H9 (cell line): ENCODE results near the gene ZNF544. TPM values are rescaled to one million over a fixed set of nuclear protein-coding genes. Genes with fewer than 3 reads are reported as not detected.
A peak's percentile ranks its signal among the peaks of the same experiment; 100 is the strongest.

Source experiments
- DNase-seq: peaks from one replicate; pipeline ENCODE4 v3.0.0-alpha.2; 2017
- H2AFZ ChIP-seq: one replicate; pipeline ENCODE4 v1.6.1; 2013; ENCODE audit warnings: mild to moderate bottlenecking, low read length, control low read depth, moderate library complexity
- H2AK5ac ChIP-seq: 2 replicates; pipeline ENCODE4 v1.6.1; 2013; ENCODE audit warnings: low read length, control low read depth, mixed read lengths; ENCODE audit not compliant: insufficient read length
- H2BK120ac ChIP-seq: one replicate; pipeline ENCODE4 v1.6.1; 2013; ENCODE audit warnings: low read depth, mild to moderate bottlenecking, low read length, control low read depth, inconsistent platforms; ENCODE audit not compliant: poor library complexity, severe bottlenecking
- H2BK12ac ChIP-seq: 2 replicates; pipeline ENCODE4 v1.6.1; 2013; ENCODE audit warnings: low read length, control low read depth, mixed read lengths, low read depth; ENCODE audit not compliant: insufficient read length
- H2BK15ac ChIP-seq: 2 replicates; pipeline ENCODE4 v1.6.1; 2013; ENCODE audit warnings: low read depth, low read length, control low read depth
- H2BK20ac ChIP-seq: one replicate; pipeline ENCODE4 v1.6.1; 2013; ENCODE audit warnings: low read depth, mild to moderate bottlenecking, low read length, control low read depth, inconsistent platforms; ENCODE audit not compliant: poor library complexity, severe bottlenecking
- H2BK5ac ChIP-seq: 2 replicates; pipeline ENCODE4 v1.6.1; 2013; ENCODE audit warnings: low read length, control low read depth, mixed read lengths; ENCODE audit not compliant: insufficient read length
- H3K14ac ChIP-seq: 2 replicates; pipeline ENCODE4 v1.6.1; 2013; ENCODE audit warnings: low read length, control low read depth; ENCODE audit not compliant: insufficient read depth
- H3K18ac ChIP-seq: 2 replicates; pipeline ENCODE4 v1.6.1; 2013; ENCODE audit warnings: low read depth, mild to moderate bottlenecking, mixed read lengths, low read length, control low read depth; ENCODE audit not compliant: insufficient read length
- H3K23ac ChIP-seq: 2 replicates; pipeline ENCODE4 v1.6.1; 2013; ENCODE audit warnings: low read length, control low read depth, mixed read lengths, low read depth; ENCODE audit not compliant: insufficient read length
- H3K23me2 ChIP-seq: 2 replicates; pipeline ENCODE4 v1.6.1; 2013; ENCODE audit warnings: low read depth, mild to moderate bottlenecking, mixed read lengths, low read length, control low read depth; ENCODE audit not compliant: insufficient read length, poor library complexity, severe bottlenecking
- H3K27ac ChIP-seq: 2 replicates; pipeline ENCODE4 v1.5.1; 2013; ENCODE audit warnings: low read length, control low read depth, mixed read lengths, low read depth; ENCODE audit not compliant: insufficient read length
- H3K27me3 ChIP-seq: 2 replicates; pipeline ENCODE4 v1.6.1; 2013; ENCODE audit warnings: low read length, control low read depth, inconsistent platforms; ENCODE audit not compliant: insufficient read depth
- H3K4ac ChIP-seq: 2 replicates; pipeline ENCODE4 v1.6.1; 2013; ENCODE audit warnings: low read depth, mild to moderate bottlenecking, control low read depth, inconsistent platforms, low read length, moderate library complexity
- H3K4me1 ChIP-seq: 2 replicates; pipeline ENCODE4 v1.6.1; 2013; ENCODE audit warnings: low read length, control low read depth, inconsistent platforms; ENCODE audit not compliant: insufficient read depth
- H3K4me2 ChIP-seq: 2 replicates; pipeline ENCODE4 v1.6.1; 2013; ENCODE audit warnings: low read length, control low read depth, mixed read lengths; ENCODE audit not compliant: insufficient read length, insufficient read depth
- H3K56ac ChIP-seq: 2 replicates; pipeline ENCODE4 v1.6.1; 2013; ENCODE audit warnings: low read depth, mild to moderate bottlenecking, mixed read lengths, low read length, control low read depth; ENCODE audit not compliant: insufficient read length
- H3K79me1 ChIP-seq: 2 replicates; pipeline ENCODE4 v1.6.1; 2013; ENCODE audit warnings: low read depth, mild to moderate bottlenecking, moderate library complexity, low read length, control low read depth, inconsistent platforms; ENCODE audit not compliant: insufficient read depth, poor library complexity, severe bottlenecking
- H3K79me2 ChIP-seq: 2 replicates; pipeline ENCODE4 v1.6.1; 2013; ENCODE audit warnings: low read length, control low read depth, inconsistent platforms; ENCODE audit not compliant: insufficient read depth
- H3K9ac ChIP-seq: 2 replicates; pipeline ENCODE4 v1.6.1; 2013; ENCODE audit warnings: low read length, control low read depth, mixed read lengths; ENCODE audit not compliant: insufficient read length; ENCODE audit errors: extremely low read depth
- H3K9me3 ChIP-seq: one replicate; pipeline ENCODE4 v1.6.1; 2013; ENCODE audit warnings: low read depth, low read length, inconsistent platforms; ENCODE audit not compliant: control insufficient read depth
- H3T11ph ChIP-seq: one replicate; pipeline ENCODE4 v1.6.1; 2013; ENCODE audit warnings: mild to moderate bottlenecking, low read length, control low read depth, inconsistent platforms
- H4K20me1 ChIP-seq: one replicate; pipeline ENCODE4 v1.6.1; 2013; ENCODE audit not compliant: control insufficient read depth, insufficient read length, insufficient read depth
- H4K5ac ChIP-seq: 2 replicates; pipeline ENCODE4 v1.6.1; 2013; ENCODE audit warnings: low read depth, mild to moderate bottlenecking, mixed read lengths, low read length, control low read depth; ENCODE audit not compliant: insufficient read length
- H4K8ac ChIP-seq: replicated peaks from 2 replicates; pipeline ENCODE4 v1.6.1; 2013; ENCODE audit warnings: low read length, control low read depth, mixed read lengths, low read depth; ENCODE audit not compliant: insufficient read length
- H4K91ac ChIP-seq: 2 replicates; pipeline ENCODE4 v1.6.1; 2013; ENCODE audit warnings: low read depth, mild to moderate bottlenecking, moderate library complexity, mixed read lengths, low read length, control low read depth; ENCODE audit not compliant: insufficient read length
- H3K27ac Mint-ChIP-seq, 3 experiments: 2 replicates in 2 of 3; 3 replicates in 1 of 3; pipeline ENCODE4 v1.8.0; 2020 to 2021; ENCODE audit warnings: mixed read lengths in 3 of 3, mild to moderate bottlenecking in 1 of 3, moderate library complexity in 1 of 3
- H3K27me3 Mint-ChIP-seq: 2 replicates; pipeline ENCODE4 v1.8.0; 2021; ENCODE audit warnings: low read depth, mild to moderate bottlenecking, moderate library complexity, mixed read lengths
- H3K36me3 Mint-ChIP-seq, 3 experiments: 2 replicates in 2 of 3; 3 replicates in 1 of 3; pipeline ENCODE4 v1.8.0; 2020 to 2021; ENCODE audit warnings: low read depth in 3 of 3, mixed read lengths in 3 of 3; ENCODE audit not compliant: insufficient read depth in 1 of 3
- H3K4me1 Mint-ChIP-seq, 2 experiments: 2 replicates each; pipeline ENCODE4 v1.8.0; 2020; ENCODE audit warnings: mixed read lengths in 2 of 2
- H3K4me3 Mint-ChIP-seq, 2 experiments: 2 replicates in 1 of 2; 3 replicates in 1 of 2; pipeline ENCODE4 v1.8.0; 2020 to 2021; ENCODE audit warnings: mild to moderate bottlenecking in 2 of 2, mixed read lengths in 2 of 2, moderate library complexity in 1 of 2
- H3K9me3 Mint-ChIP-seq, 2 experiments: 2 replicates in 1 of 2; 3 replicates in 1 of 2; pipeline ENCODE4 v1.8.0; 2020; ENCODE audit warnings: mild to moderate bottlenecking in 2 of 2, mixed read lengths in 2 of 2, moderate library complexity in 1 of 2
- WGBS: extraction: QIAGEN DNeasy Blood & Tissue Kit; methylation state at CpG from one replicate; pipeline ENCODE4 v1.1.7; 2013; ENCODE audit warnings: missing lambda C conversion rate, low lambda C conversion rate, mixed read lengths; ENCODE audit not compliant: insufficient read length; ENCODE audit errors: extremely low coverage; 5-methylcytosine and 5-hydroxymethylcytosine counted together
- total RNA-seq: library from RNA; stranded (reverse); gene quantifications from 2 replicates; pipeline ENCODE4 v1.2.1, GENCODE V29; 2021
- TF ChIP-seq, protein P1 (sequence below): fragments of 200-600 bp; sonication (generic); conservative IDR thresholded peaks from 3 replicates; pipeline ENCODE4 v1.8.0; 2021; ENCODE audit warnings: antibody characterized with exemption, mild to moderate bottlenecking

The ZNF544 gene
- total RNA-seq, 1 experiment from 2014 or later, result 97.2 TPM

DNA sequence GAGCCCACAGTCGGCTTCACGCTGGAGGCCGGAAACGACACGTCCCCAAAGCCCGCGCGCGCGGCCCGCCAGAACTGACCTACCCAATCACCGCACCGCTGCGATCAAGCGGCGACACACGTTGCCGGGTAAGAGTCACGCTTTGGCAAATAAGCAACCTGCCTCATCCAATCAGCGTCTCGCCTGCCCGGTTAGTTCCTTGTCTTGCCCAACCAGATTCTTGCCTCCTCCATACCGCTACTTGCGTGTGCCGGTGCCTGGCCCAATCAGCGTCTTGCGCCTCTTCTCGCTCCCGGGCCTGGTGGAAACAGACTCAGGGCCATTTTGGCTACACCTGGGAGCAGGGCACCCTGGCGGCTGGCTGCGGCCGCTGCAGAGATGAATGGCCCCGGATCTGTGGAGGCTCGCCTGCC, 11.6 kb upstream of the ZNF544 start:
- peak; percentile 54 for DNase-seq
- no peak overlapping the region for H3K27ac ChIP-seq
- Mint-ChIP-seq H3K27me3 (no peaks in the 10 kb centered on the region), H3K4me3 (no peak overlapping the region), H3K9me3 (peaks cover 47 to 67% of the 10 kb centered on the region in 2 experiments), H3K4me1 (no peaks in the 10 kb centered on the region), H3K36me3 (peaks cover 22 to 27% (median 23%) of the 10 kb centered on the region in 3 experiments), H3K27ac (no peak overlapping the region)
- no peaks in the 10 kb centered on the region for H3K23me2 ChIP-seq
- no peak overlapping the region for H3T11ph ChIP-seq
- peaks cover 12% of the 10 kb centered on the region for H3K9me3 ChIP-seq
- H3K79me1 ChIP-seq, result no peaks in the 10 kb centered on the region
- H3K14ac ChIP-seq, result no peak overlapping the region
- no peak overlapping the region for H2BK20ac ChIP-seq
- H4K20me1 ChIP-seq, result no peaks in the 10 kb centered on the region
- WGBS, result no CpG with 5 or more reads among the region's 34 CpGs
- no peak overlapping the region for H4K5ac ChIP-seq
- H3K23ac ChIP-seq, result no peak overlapping the region
- H2BK120ac ChIP-seq, result no peak overlapping the region
- no peak overlapping the region for H3K18ac ChIP-seq
- H3K27me3 ChIP-seq, result no peaks in the 10 kb centered on the region
- no peak overlapping the region for H2AFZ ChIP-seq
- H4K8ac ChIP-seq, result no peak overlapping the region
- no peak overlapping the region for H2BK12ac ChIP-seq
- no peak overlapping the region for H4K91ac ChIP-seq
- H2AK5ac ChIP-seq, result no peak overlapping the region
- H3K56ac ChIP-seq, result no peak overlapping the region
- no peaks in the 10 kb centered on the region for H3K79me2 ChIP-seq
- TF ChIP-seq, protein P1, sequence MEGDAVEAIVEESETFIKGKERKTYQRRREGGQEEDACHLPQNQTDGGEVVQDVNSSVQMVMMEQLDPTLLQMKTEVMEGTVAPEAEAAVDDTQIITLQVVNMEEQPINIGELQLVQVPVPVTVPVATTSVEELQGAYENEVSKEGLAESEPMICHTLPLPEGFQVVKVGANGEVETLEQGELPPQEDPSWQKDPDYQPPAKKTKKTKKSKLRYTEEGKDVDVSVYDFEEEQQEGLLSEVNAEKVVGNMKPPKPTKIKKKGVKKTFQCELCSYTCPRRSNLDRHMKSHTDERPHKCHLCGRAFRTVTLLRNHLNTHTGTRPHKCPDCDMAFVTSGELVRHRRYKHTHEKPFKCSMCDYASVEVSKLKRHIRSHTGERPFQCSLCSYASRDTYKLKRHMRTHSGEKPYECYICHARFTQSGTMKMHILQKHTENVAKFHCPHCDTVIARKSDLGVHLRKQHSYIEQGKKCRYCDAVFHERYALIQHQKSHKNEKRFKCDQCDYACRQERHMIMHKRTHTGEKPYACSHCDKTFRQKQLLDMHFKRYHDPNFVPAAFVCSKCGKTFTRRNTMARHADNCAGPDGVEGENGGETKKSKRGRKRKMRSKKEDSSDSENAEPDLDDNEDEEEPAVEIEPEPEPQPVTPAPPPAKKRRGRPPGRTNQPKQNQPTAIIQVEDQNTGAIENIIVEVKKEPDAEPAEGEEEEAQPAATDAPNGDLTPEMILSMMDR, result no peak
- H3K4me2 ChIP-seq, result no peak overlapping the region
- no peak overlapping the region for H3K4ac ChIP-seq
- H2BK5ac ChIP-seq, result no peak overlapping the region
- H3K4me1 ChIP-seq, result no peaks in the 10 kb centered on the region; the same call in 1 of the 2 replicates
- H2BK15ac ChIP-seq, result no peak overlapping the region
- no peak overlapping the region for H3K9ac ChIP-seq
